GM18861 (cell line): ENCODE results near the gene IPO9.
"Not testable (repeated sequence)": the region's sequence is repeated elsewhere in the genome, so short reads cannot be mapped to it uniquely, and the experiment has no call there.

ENCODE experiments used
- ATAC-seq: cut with Tn5 transposase; IDR thresholded peaks from one replicate; pipeline ENCODE4 v1.9.1; 2021; ENCODE audit not compliant: unreplicated experiment

IPO9 gene

DNA sequence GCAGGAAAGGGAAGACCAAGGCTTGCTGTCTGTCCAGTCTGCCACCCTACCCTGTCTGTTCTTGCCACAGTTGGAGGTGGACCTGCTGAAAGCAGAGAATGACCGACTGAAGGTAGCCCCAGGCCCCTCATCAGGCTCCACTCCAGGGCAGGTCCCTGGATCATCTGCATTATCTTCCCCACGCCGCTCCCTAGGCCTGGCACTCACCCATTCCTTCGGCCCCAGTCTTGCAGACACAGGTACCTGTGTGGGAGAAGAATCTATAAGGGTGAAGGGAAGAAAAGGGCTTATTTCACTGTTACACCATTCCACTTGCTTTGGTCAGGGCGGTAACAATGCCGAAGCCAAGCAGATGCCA lies 20.3 kb upstream of the IPO9 start:
- no peak for ATAC-seq

DNA sequence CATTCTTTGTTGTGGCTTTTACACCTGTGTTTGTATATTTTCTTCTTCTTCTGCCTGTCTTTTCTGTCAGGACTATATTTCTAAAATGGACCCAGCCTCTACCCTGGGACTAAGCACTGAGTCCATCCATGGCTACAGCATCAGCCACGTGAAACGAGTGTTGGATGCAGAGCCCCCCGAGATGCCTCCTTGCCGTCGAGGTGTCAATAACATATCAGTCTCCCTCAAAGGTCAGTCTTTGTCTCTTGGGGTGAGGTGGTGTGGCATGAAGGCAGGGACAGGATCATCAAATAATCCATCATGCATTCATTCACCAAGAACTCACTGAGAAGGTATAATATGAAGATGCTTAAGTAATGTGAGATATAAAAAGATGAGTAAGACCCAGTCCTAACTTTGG lies 19.1 kb upstream of the IPO9 start:
- ATAC-seq: no peak

DNA sequence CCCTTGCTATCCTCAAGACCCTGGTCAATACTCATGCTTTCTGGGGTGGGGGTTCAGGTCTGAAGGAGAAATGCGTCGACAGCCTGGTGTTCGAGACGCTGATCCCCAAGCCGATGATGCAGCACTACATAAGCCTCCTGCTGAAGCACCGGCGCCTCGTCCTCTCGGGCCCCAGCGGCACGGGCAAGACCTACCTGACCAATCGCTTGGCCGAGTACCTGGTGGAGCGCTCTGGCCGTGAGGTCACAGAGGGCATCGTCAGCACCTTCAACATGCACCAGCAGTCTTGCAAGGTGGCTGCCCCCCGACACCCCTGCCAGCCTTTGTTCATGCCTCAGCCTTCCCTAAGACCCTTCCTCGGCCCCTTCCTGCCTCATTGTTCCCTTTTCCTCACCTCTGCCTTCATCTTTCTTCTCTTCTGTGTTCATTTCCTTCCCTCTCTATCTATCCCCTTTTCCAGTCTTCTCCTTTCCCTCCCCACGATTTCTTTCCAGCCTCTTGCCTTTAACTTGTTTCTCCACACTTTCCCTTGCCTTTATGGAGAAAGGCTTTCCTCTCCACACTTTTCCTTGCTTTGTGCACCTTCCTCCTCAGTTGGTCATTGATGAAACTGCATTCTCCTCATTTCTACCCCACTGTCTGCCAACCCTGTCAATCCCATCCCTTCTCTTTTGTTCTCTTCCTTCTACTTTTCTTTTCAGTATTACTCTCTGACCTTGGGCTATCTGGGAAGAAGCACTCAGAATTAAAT lies 18.3 kb upstream of the IPO9 start:
- no peak for ATAC-seq

- ATAC-seq: no peak
Measured at GRCh38 chr1:201813226-201813625, 15.7 kb upstream of the IPO9 start.

DNA sequence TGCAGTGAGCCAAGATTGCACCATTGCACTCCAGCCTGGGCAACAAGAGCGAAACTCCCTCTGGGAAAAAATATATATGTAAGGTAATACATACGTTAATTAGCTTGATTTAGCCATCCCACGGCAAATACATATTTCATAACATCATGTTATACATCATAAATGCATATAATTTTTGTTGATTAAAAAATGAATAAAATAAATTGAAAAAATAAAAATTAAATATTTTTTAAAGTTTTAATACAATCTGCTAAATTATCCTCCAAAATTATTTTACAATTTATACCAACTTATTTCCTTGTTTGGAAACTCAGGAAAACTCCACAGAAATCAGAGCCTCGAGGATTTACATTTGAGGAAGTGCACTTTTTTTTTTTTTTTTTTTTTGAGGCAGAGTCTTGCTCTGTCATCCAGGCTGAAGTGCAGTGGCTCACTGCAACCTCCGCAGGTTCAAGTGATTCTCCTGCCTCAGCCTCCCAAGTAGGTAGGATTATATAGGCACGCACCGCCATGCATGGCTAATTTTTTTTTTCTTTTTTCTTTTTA lies 12.6 kb upstream of the IPO9 start:
- no peak for ATAC-seq

DNA sequence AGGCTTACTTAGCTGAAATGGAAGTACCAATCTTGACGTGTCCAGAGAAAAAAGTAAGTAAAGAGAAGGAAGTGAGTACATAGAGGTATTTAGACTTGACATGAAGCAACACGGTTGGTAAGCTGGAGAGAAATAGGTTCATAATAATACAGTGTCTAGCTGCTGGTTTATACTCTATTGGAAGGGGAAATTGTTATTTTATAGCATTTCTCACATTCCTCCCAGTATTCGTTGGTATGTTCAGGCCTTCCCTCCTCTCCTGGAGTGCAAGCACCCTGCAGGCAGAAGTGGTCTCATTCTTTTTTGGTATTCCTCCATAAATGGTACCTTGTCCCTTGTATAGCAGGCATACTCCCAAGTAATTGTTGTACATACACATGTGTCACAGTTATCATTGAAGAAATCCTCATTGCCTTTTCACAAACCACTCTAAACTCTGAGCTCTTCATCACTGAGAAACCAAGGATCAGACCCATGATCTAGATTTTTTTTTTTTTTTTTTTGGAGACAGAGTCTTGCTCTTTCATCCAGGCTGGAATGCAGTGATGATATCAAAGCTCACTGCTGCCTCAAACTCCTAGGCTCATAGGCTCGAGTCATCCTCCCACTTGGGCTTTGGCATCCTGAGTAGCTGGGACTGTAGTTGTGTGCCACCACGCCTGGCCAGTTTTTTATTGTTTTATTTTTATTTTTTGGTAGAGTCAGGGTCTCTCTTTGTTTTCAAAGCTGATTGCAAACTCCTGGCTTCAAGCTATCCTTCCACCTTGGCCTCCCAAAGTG lies 9.8 kb upstream of the IPO9 start:
- no peak for ATAC-seq

GRCh38 chr1:201820413-201820812 lies 8.5 kb upstream of the IPO9 start:
- ATAC-seq: no peak

DNA sequence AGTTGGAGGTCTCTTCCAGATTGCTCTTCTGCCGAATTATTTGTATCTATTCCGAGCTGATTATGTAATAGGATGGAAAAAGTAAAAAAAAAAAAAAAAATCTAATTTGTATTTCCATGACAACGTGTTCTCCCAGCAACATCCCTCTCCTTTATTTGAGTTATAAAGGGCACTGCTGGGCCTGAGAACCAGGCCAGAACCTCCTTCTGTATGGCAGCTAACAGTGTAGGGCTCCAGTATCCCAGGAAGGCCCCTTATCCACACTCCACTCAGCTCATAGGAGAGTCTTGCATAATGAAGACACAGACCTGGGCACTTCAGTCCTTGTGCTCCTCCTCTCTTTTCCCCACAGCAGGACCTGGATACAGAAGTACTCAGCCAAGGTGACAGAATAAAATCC lies 3.7 kb upstream of the IPO9 start:
- no peak for ATAC-seq

DNA sequence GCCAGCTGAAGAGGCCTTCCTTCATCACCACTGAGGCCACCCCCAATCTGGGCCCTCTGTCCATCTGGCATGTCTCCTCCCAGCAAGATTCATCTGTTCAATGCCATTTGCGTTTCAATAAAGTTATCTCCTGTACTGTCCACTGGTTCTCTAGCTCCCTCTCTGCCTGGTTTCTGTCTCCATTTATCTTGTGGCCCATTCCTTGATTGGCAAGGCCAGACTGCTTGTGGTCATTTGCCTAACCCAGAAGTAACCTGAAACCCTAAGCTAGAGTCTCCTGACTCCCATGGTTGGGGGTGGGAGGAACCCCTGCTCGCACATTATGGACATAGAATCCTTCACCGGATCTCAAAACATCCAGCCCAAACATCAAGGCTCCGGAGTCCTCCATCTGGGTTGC lies 2.1 kb upstream of the IPO9 start:
- ATAC-seq: no peak

- ATAC-seq: no peak
Measured at GRCh38 chr1:201827321-201828216, 1.4 kb upstream of the IPO9 start.

DNA sequence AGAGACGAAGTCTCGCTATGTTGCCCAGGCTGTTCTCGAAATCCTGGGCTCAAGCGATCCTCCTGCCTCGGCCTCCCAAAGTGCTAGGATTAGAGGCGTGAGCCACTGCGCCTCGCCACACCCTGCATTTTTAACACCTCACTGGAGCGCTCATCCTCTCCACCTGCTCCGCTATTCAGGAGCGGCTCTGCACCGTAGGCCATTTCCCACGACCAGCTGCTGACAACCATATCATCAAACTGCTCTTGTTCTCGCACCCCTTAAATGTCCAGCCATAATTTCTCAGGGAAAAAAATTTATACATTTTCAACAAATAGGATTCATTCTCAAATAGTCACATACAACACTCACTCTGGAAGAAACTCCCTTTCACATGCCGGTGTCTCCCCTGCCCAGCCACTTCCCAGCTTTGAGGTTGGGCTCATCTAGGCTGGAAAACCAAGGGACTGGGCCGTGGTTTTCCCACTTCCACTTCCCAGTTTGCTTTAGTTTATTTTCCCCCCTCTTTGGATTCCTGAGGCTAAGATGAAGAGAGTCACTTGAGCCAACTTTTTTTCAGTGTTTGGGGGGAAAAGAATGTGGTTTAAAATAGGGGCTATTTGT lies 639 bp upstream of the IPO9 start:
- ATAC-seq: no peak

DNA sequence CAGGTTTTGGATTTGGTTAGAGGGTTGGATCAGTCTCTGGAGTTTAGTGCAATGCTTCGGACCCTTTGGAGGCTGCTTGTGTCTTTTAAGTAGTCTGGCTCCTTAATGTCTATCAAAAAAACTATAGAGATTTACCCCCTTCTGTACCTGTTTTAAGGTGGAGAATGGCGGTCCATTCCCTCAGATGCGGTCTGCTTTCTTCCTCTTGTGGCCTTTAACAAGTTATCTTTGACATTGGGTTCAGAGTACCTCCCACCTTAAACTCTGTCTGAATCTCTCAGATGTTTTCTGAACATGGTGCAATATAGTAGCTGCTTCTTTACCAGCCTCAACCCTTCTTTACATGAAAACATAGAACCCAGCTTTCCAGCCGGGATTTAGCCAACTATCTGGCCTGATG lies 2.4 kb downstream of the IPO9 start:
- ATAC-seq: no peak

DNA sequence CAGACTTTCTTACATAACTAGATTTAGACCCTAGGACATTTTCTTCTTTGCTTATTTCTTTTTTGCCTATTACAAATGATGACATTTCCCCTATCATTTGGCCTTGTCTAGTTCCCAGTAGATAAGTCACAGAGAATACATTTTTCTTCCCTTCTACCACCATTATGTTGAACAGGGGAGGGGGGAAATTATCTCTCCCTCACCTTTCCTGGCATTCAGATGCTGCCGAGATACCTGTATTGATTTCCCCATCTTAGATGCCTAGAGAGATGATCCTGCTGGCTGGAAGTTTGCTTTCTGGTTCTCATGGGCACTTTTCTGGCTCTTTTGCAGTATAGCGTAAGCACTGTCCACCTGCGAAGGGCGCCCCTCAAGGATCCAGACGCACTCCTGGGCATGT lies 5.7 kb downstream of the IPO9 start:
- no peak for ATAC-seq

- ATAC-seq: no peak
Measured at GRCh38 chr1:201838381-201838780, 9.4 kb downstream of the IPO9 start.

GRCh38 chr1:201839089-201839488 lies 10.1 kb downstream of the IPO9 start:
- not testable (repeated sequence) for ATAC-seq

GRCh38 chr1:201840055-201840454 lies 11.1 kb downstream of the IPO9 start:
- no peak for ATAC-seq

DNA sequence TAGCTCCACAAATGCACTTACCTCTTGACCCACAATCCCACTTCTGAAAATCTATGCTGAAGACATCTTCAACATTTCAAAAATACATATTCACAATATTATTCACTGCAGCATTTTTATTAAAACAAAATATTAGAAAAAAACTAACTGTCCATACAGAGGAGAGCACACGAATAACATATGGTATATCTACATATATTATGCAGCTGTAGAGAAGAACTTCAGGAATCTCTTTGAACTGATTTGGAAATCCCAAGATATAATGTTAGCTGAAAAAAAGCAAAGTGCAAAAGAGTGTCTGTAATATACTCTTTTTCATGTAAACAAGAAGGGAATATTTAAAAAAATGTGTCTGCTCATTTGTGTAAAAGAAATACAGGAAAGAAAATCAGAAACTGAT lies 11.5 kb downstream of the IPO9 start:
- no peak for ATAC-seq

- no peak for ATAC-seq
Measured at GRCh38 chr1:201841265-201841912, 12.4 kb downstream of the IPO9 start.

DNA sequence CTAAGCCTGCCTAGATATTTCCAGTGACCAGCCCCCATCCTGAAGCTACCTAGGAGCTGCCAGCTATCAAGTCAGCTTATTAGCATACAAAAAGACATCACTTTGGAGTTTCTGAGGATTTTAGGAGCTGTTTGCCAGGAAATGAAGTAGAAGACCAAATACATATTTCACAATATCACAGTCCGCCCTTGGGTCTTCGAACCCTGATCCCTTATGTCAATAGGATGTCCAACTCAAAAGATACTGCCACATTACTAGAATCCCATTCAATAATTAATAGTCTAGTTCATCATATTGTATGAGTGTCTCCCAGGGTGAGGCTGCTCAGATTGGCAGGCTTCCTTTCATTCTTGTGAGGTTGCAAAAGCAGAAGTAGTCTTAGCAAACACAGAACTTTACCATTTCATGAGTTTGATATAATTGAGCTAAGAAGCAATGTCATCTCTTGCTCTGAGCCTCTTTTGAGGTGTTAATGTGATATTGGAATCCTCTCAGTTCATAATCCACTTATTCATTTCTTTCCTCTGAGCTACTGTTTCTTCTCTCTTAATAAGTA lies 13.6 kb downstream of the IPO9 start:
- no peak for ATAC-seq
